Measurements from ENCODE around the gene NR2C2AP. TPM values are rescaled to one million over a fixed set of nuclear protein-coding genes. Genes with fewer than 3 reads are reported as not detected.
A peak's percentile ranks its signal among the peaks of the same experiment; 100 is the strongest.

Gene NR2C2AP
- total RNA-seq, 1 experiment from 2014 or later, result 25.7 TPM

GRCh38 chr19:19226204-19226603, 23.0 kb upstream of the NR2C2AP start:
- Mint-ChIP-seq H3K27ac (ENCODE audit: unreplicated experiment) (no peak overlapping the region), H3K27me3 (ENCODE audit: insufficient read depth, unreplicated experiment) (peaks cover 12% of the 10 kb centered on the region), H3K4me3 (ENCODE audit: unreplicated experiment) (no peak overlapping the region), H3K36me3 (ENCODE audit: insufficient read depth, unreplicated experiment) (no peaks in the 10 kb centered on the region), H3K4me1 (ENCODE audit: low read depth, unreplicated experiment) (no peaks in the 10 kb centered on the region), H3K9me3 (ENCODE audit: unreplicated experiment) (no peaks in the 10 kb centered on the region)
- no TSS peak for BruUV-seq (replicated peaks)
- Histone ChIP-seq H3K27me3 (replicated peaks; ENCODE audit: control insufficient read depth, insufficient read depth, low read length) (no peaks in the 10 kb centered on the region), H3K9me3 (no peaks in the 10 kb centered on the region), H3K4me1 (no peaks in the 10 kb centered on the region), H3K36me3 (ENCODE audit: control insufficient read depth, insufficient read depth, low read length) (no peaks in the 10 kb centered on the region), H3K4me3 (ENCODE audit: low read depth, low read length) (no peak overlapping the region)
- DNase-seq, result no peak
- POLR2A ChIA-PET, result no interaction called here
- CTCF ChIA-PET, result interaction anchor here (1.4 kb wide), 1 partner anchor 23 kb away, joined by 6 read pairs; the partner anchor contains the start of gene NR2C2AP
- TF ChIP-seq CTCF (IDR thresholded peaks at IDR 0.05; ENCODE audit: insufficient read depth in 1 of 2, low read depth in 1 of 2, low read length in 1 of 2, severe bottlenecking in 1 of 2, unreplicated experiment in 1 of 2), result no peak
- intact Hi-C loops (cut with micrococcal nuclease; ENCODE audit: unreplicated experiment), result no loop called here

DNA sequence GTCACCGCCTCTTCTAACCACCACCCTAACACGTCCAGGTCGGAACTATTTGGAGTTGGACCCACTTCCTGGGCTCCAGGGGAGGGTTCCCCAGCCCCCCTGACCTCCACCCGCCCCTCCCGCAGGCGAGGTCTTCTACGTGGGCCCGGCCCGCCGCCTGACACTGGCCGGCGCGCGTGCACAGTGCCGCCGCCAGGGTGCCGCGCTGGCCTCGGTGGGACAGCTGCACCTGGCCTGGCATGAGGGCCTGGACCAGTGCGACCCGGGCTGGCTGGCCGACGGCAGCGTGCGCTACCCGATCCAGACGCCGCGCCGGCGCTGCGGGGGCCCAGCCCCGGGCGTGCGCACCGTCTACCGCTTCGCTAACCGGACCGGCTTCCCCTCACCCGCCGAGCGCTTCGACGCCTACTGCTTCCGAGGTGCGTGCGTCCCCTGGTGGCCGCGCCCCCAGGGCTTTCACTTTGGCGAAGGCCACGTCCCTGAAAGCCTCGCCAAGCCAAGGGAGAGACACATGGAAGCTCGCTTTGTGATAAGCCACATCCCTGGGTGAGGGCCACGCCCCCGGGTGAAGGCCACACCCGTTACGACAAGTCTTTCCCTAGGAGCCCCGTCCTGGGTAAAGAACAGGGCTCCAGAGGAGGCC, 21.8 kb upstream of the NR2C2AP start:
- Histone ChIP-seq H3K27me3 (replicated peaks; ENCODE audit: control insufficient read depth, insufficient read depth, low read length) (no peaks in the 10 kb centered on the region), H3K4me3 (ENCODE audit: low read depth, low read length) (peak overlapping the region; percentile 40), H3K4me1 (no peaks in the 10 kb centered on the region), H3K9me3 (no peaks in the 10 kb centered on the region), H3K36me3 (ENCODE audit: control insufficient read depth, insufficient read depth, low read length) (no peaks in the 10 kb centered on the region)
- H3K27me3 Mint-ChIP-seq (ENCODE audit: insufficient read depth, unreplicated experiment), result peaks cover 12% of the 10 kb centered on the region
- intact Hi-C loops (cut with micrococcal nuclease; ENCODE audit: unreplicated experiment), result loop anchor here (2.0 kb wide), 1 partner anchor 78 kb away; no protein-coding TSS in a partner anchor
- no peaks in the 10 kb centered on the region for H3K36me3 Mint-ChIP-seq (ENCODE audit: insufficient read depth, unreplicated experiment)
- no TSS peak for BruUV-seq (replicated peaks)
- POLR2A ChIA-PET, result no interaction called here
- H3K4me1 Mint-ChIP-seq (ENCODE audit: low read depth, unreplicated experiment), result no peaks in the 10 kb centered on the region
- TF ChIP-seq CTCF (IDR thresholded peaks at IDR 0.05; ENCODE audit: insufficient read depth in 1 of 2, low read depth in 1 of 2, low read length in 1 of 2, severe bottlenecking in 1 of 2, unreplicated experiment in 1 of 2), result peak in 1 of 2 experiments; percentile 91
- no peak overlapping the region for H3K27ac Mint-ChIP-seq (ENCODE audit: unreplicated experiment)
- no peaks in the 10 kb centered on the region for H3K9me3 Mint-ChIP-seq (ENCODE audit: unreplicated experiment)
- H3K4me3 Mint-ChIP-seq (ENCODE audit: unreplicated experiment), result peak overlapping the region; percentile 66
- DNase-seq, result peak; percentile 85 to 87
- CTCF ChIA-PET, result interaction anchor here (0.6 to 1.5 kb wide), 4 partner anchors 9 to 161 kb away, joined by 3 to 7 read pairs (median 6); partner anchors contain the start of gene NR2C2AP

GRCh38 chr19:19224150-19224851, 21.1 kb upstream of the NR2C2AP start:
- no TSS peak for BruUV-seq (replicated peaks)
- no peaks in the 10 kb centered on the region for H3K4me1 Mint-ChIP-seq (ENCODE audit: low read depth, unreplicated experiment)
- POLR2A ChIA-PET, result no interaction called here
- no peaks in the 10 kb centered on the region for H3K36me3 Mint-ChIP-seq (ENCODE audit: insufficient read depth, unreplicated experiment)
- TF ChIP-seq CTCF (IDR thresholded peaks at IDR 0.05; ENCODE audit: insufficient read depth in 1 of 2, low read depth in 1 of 2, low read length in 1 of 2, severe bottlenecking in 1 of 2, unreplicated experiment in 1 of 2), result no peak
- H3K4me3 ChIP-seq (ENCODE audit: low read depth, low read length), result peak overlapping the region; percentile 40
- H3K36me3 ChIP-seq (ENCODE audit: control insufficient read depth, insufficient read depth, low read length), result no peaks in the 10 kb centered on the region
- no peaks in the 10 kb centered on the region for H3K9me3 ChIP-seq
- no peak for DNase-seq
- no peaks in the 10 kb centered on the region for H3K27me3 ChIP-seq (replicated peaks; ENCODE audit: control insufficient read depth, insufficient read depth, low read length)
- no peaks in the 10 kb centered on the region for H3K4me1 ChIP-seq
- no peak overlapping the region for H3K27ac Mint-ChIP-seq (ENCODE audit: unreplicated experiment)
- no peaks in the 10 kb centered on the region for H3K9me3 Mint-ChIP-seq (ENCODE audit: unreplicated experiment)
- H3K4me3 Mint-ChIP-seq (ENCODE audit: unreplicated experiment), result peak overlapping the region; percentile 66
- H3K27me3 Mint-ChIP-seq (ENCODE audit: insufficient read depth, unreplicated experiment), result peaks cover 12% of the 10 kb centered on the region
- CTCF ChIA-PET, result interaction anchor here (1.1 to 1.5 kb wide), 2 partner anchors 9 to 10 kb away, joined by 6 to 7 read pairs; no protein-coding TSS in a partner anchor
- intact Hi-C loops (cut with micrococcal nuclease; ENCODE audit: unreplicated experiment), result loop anchor here (2.0 kb wide), 1 partner anchor 78 kb away; no protein-coding TSS in a partner anchor
